Panc1 (cell line): ENCODE data around the gene DHRS3.

Experiments used
- CTCF ChIP-seq: fragments of 450-650 bp; IDR thresholded peaks from 2 replicates; pipeline ENCODE4 v1.5.1; 2017; ENCODE audit warnings: mild to moderate bottlenecking
- POLR2AphosphoS5 ChIP-seq: IDR thresholded peaks from 2 replicates; pipeline ENCODE4 v1.6.1; 2012; ENCODE audit warnings: mild to moderate bottlenecking, low read depth, low read length, moderate library complexity

- TF ChIP-seq CTCF (no peak), POLR2AphosphoS5 (no peak)
Measured at GRCh38 chr1:12643079-12643478, 25.1 kb upstream of the DHRS3 start.
